Psoas muscle (tissue), 8 donors: ENCODE results near the gene MRTFB. TPM values are rescaled to one million over a fixed set of nuclear protein-coding genes. Genes with fewer than 3 reads are reported as not detected.

ENCODE experiments used
- ATAC-seq, 4 donors: fragments of 200-7000 bp; cut with Tn5 transposase; one replicate each; pipeline ENCODE4 v1.9.1; 2020; ENCODE audit warnings: moderate library complexity in 3 of 4, mild to moderate bottlenecking in 2 of 4
- DNase-seq, 2 donors: peaks; one replicate each; pipeline ENCODE4 v3.0.0-alpha.2; 2020
- H3K27ac ChIP-seq: fragments of 200-600 bp; one replicate; pipeline ENCODE4 v1.8.0; 2022
- H3K27me3 ChIP-seq, 3 donors: fragments of 200-600 bp in 1 of 3; one replicate each; pipeline versions ENCODE4 v1.6.1 to v1.8.0; 2013 to 2022; ENCODE audit warnings: low read length in 2 of 3, mild to moderate bottlenecking in 2 of 3, moderate library complexity in 1 of 3; ENCODE audit not compliant: insufficient read depth in 3 of 3
- H3K36me3 ChIP-seq, 2 donors: fragments of 200-600 bp in 1 of 2; one replicate each; pipeline versions ENCODE4 v1.6.1 to v1.8.0; 2013 to 2022; ENCODE audit warnings: low read depth in 1 of 2, mild to moderate bottlenecking in 1 of 2, moderate library complexity in 1 of 2; ENCODE audit not compliant: insufficient read depth in 1 of 2
- H3K4me1 ChIP-seq: fragments of 200-600 bp; one replicate; pipeline ENCODE4 v1.8.0; 2022
- H3K4me3 ChIP-seq: fragments of 200-600 bp; one replicate; pipeline ENCODE4 v1.8.0; 2022; ENCODE audit warnings: mild to moderate bottlenecking
- H3K9me3 ChIP-seq: fragments of 200-600 bp; one replicate; pipeline ENCODE4 v1.8.0; 2022
- WGBS, 3 donors: extraction: QIAGEN DNeasy Blood & Tissue Kit; methylation state at CpG; one replicate each; pipeline versions ENCODE4 v1.1.6 to v1.1.7; 2013; 5-methylcytosine and 5-hydroxymethylcytosine counted together
- intact Hi-C, 2 donors: fragments of 100-400 bp; cut with DNase I; formaldehyde crosslinking; loops; one replicate each; pipeline versions ENCODE4 v1.11.0 to v1.14.2; 2022
- polyA plus RNA-seq, 3 donors: library from polyadenylated mRNA; stranded (reverse); fragments of 200-250 nt; gene quantifications; one replicate each; pipeline ENCODE4 v1.2.3, GENCODE V29; 2013
- total RNA-seq, 4 donors: library from RNA; stranded (reverse); fragmentation: NEBNext Ultra II Directional in 2 of 4; extraction: Animal tissue kit (Norgen Biotek cat#: 25700) in 2 of 4; gene quantifications; one replicate each; pipeline versions ENCODE4 v1.2.1 to v1.2.4, GENCODE V29; 2021 to 2023
- TF ChIP-seq, protein P1 (sequence below): fragments of 200-600 bp; IDR thresholded peaks from one replicate; pipeline ENCODE4 v1.8.0; 2022; ENCODE audit warnings: antibody characterized with exemption
- donor health status: healthy with polysubstance abuse.
- donor health status: DM: no; HTN: no; CAD: no; lungs with moderate emphysema.
- donor health status: Bipolar disorder and iron deficiency.
- donor health status: healthy.
- donor health status: DM: yes; HTN: yes; CAD: no.
- donor health status: DM: no; HTN: no; CAD: no.
- donor health status: DM: no; HTN: no; CAD: no.
- donor health status: DM: yes; HTN: yes; CAD: no.

Gene MRTFB
- total and polyA plus RNA-seq, 7 donors, result 2.7 to 26.3 (median 14.1) TPM

DNA sequence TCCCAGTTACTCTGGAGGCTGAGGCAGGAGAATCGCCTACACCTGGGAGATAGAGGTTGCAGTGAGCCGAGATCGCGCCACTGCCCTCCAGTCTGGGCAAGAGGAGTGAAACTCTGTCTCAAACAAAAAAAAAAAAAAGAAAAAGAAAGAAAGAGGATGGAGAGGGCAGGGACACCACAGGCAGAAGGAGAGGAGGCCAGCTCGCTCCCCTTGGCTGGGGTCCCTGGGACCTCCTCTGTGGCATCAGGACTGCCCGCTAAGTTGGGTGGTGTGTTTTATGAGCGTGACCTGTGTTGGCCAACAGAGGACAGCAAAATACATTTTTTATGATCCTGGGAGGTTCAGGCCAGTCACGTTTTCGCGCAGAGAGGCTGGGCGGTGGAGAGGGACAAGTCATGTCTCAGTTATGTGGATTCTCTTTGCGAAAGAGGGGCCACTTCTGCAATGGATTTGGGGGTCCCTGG is 229.6 kb downstream of the MRTFB start:
- peaks cover 0 to 2% of the 10 kb centered on the region in 2 donors for H3K36me3 ChIP-seq
- no peaks in the 10 kb centered on the region for H3K27me3 ChIP-seq
- WGBS, 3 donors, result 25 to 33% (median 27%) methylated on average over 12 of the region's 12 CpGs
- no peaks in the 10 kb centered on the region for H3K9me3 ChIP-seq
- intact Hi-C loops, result loop anchor here (1.0 to 10.0 kb wide), 6 partner anchors 114 to 229 kb away; no protein-coding TSS in a partner anchor
- peak; percentile 71 to 79 (median 74) for ATAC-seq
- peaks cover under 1% of the 10 kb centered on the region for H3K4me1 ChIP-seq
- H3K27ac ChIP-seq, result peak overlapping the region; percentile 91
- peak overlapping the region; percentile 97 for H3K4me3 ChIP-seq
- DNase-seq, result peak; percentile 75 to 85
- TF ChIP-seq, protein P1, sequence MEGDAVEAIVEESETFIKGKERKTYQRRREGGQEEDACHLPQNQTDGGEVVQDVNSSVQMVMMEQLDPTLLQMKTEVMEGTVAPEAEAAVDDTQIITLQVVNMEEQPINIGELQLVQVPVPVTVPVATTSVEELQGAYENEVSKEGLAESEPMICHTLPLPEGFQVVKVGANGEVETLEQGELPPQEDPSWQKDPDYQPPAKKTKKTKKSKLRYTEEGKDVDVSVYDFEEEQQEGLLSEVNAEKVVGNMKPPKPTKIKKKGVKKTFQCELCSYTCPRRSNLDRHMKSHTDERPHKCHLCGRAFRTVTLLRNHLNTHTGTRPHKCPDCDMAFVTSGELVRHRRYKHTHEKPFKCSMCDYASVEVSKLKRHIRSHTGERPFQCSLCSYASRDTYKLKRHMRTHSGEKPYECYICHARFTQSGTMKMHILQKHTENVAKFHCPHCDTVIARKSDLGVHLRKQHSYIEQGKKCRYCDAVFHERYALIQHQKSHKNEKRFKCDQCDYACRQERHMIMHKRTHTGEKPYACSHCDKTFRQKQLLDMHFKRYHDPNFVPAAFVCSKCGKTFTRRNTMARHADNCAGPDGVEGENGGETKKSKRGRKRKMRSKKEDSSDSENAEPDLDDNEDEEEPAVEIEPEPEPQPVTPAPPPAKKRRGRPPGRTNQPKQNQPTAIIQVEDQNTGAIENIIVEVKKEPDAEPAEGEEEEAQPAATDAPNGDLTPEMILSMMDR, result peak; percentile 46

DNA sequence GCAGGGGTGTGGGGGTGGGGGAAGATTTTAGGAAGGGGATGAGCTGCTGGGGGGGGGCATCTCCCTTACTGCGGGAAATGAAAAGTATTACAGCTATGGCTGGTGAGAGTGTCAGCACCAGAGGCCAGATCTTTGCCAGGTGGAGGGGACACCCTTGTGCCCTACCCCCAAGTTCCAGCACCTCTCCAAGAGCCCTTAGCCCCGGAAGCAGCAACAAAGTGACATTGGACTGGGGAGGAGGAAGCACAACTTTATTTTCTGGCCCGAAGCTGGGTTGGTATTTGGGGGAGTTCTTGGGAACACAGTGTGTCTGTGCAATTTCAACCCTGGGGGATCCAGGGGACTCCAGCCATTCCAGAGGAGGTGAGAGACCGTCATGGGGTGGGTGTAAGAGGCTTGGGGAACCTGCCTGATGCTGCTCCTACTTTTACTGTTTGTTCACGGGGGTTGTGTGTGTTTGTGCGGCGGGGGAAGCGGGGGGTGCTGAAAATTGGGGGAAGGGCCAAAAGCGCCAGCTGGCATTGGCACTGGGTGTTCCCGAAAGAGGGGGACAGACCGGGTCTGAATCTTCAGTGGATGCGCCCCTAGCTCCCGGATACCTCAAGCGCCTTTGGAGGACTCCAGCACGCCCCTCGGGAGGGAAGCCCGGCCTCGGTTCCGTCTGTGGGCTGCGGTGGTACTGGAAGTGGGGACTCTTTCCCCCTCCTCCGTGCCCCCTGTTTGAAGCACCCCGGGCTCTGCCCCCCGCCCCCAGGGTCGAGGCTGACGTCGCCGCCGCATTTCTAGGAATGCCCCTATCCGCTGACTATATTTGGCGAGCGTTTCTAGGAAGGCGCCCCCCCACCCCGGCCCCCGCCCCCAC is 230.3 kb downstream of the MRTFB start:
- H3K27ac ChIP-seq, result peak overlapping the region; percentile 91
- no peaks in the 10 kb centered on the region for H3K9me3 ChIP-seq
- ATAC-seq (peak; percentile 8 to 27 (median 18)), DNase-seq (peak; percentile 44 to 74)
- TF ChIP-seq, protein P1, result no peak
- peaks cover 6% of the 10 kb centered on the region for H3K4me1 ChIP-seq
- H3K4me3 ChIP-seq, result peak overlapping the region; percentile 97
- H3K36me3 ChIP-seq, result peaks cover 0 to 2% of the 10 kb centered on the region in 2 donors
- H3K27me3 ChIP-seq, result no peaks in the 10 kb centered on the region
- WGBS, 3 donors, result 1 to 2% (median 1%) methylated on average over 22 to 34 of the region's 34 CpGs
- intact Hi-C loops, result loop anchor here (2.0 to 10.0 kb wide), 5 partner anchors 113 to 226 kb away; no protein-coding TSS in a partner anchor

DNA sequence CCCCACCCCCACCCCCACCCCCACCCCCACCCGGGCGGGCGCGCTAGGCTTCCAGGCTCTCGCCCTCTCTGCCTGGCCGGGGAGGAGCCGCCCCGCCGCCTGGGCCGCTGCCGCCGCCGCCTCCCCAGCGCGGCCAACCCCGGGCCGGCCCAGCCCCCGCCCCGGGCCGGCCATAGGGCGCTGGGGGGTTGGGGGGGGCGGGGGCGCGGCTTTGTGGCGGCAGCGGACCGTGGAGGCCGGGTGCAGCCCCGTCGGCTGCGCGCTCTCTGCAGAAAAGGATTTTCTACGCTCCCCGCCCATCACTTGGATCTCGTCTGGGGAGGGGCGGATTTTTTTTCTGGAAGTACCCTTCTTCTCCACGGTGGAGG is 230.9 kb downstream of the MRTFB start:
- DNase-seq, result peak; percentile 76 to 85
- Histone ChIP-seq H3K4me1 (peaks cover 11% of the 10 kb centered on the region), H3K4me3 (peak overlapping the region; percentile 97), H3K36me3 (peaks cover 0 to 2% of the 10 kb centered on the region in 2 donors), H3K9me3 (no peaks in the 10 kb centered on the region), H3K27me3 (no peaks in the 10 kb centered on the region), H3K27ac (peak overlapping the region; percentile 97)
- TF ChIP-seq, protein P1, result no peak
- peak; percentile 72 to 81 (median 78) for ATAC-seq
- intact Hi-C loops, result loop anchor here in 1 of 2 donors (5.0 to 10.0 kb wide), 3 partner anchors 113 to 225 kb away; no protein-coding TSS in a partner anchor
- WGBS, 3 donors, result 0 to 1% (median 1%) methylated on average over 10 to 37 of the region's 37 CpGs

DNA sequence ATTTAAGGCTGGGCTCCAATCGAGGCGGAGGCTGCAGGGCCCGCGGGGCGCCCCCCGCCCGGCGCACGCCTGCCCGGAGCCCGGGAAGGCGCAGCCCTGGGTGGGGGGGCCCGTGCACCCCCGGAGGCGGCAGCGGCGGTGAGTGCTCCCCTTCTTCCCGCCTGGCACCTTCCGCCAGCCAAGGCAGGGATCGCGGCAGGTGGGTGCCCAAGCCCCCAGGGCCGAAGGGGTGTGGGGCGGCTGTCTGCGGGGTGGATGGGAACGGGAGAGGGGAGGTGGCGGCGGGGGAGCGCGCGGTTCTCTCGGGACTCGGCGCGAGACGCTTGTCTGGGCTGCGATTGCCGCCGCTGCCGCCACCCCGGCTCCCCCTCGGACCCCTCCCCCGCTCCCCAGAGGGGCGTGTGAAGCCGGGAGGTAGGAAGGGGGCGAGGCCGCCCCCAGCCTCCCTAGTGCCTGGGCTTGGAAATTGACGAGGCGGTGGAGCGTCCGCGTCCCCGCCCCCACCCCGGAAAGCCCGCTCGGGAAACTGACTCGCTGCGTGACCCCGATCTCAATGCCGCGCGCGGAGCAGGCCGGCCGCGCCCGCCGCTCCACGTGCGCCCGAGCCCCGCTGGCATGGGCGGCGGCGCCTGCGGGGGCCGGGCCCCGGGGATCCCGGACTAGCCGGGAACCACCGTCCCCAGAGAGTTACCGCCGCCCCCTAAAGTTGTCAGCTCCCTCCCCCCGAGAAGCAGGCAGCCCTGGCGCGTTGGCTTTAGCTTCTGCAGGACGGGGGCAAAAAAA is 231.5 kb downstream of the MRTFB start:
- TF ChIP-seq, protein P1, result no peak
- Histone ChIP-seq H3K27ac (peak overlapping the region; percentile 97), H3K36me3 (peaks cover 0 to 2% of the 10 kb centered on the region in 2 donors), H3K27me3 (no peaks in the 10 kb centered on the region), H3K9me3 (no peaks in the 10 kb centered on the region), H3K4me3 (peak overlapping the region; percentile 97), H3K4me1 (peaks cover 17% of the 10 kb centered on the region)
- ATAC-seq (peak; percentile 15 to 37 (median 34)), DNase-seq (peak; percentile 45 to 78)
- intact Hi-C loops, result loop anchor here in 1 of 2 donors (5.0 to 10.0 kb wide), 3 partner anchors 112 to 225 kb away; no protein-coding TSS in a partner anchor
- WGBS, 3 donors, result 0 to 1% (median 0%) methylated on average over 66 to 86 of the region's 86 CpGs
